HG03135 (cell line): ENCODE data around the gene MYO9A.

Source experiments
- ATAC-seq: cut with Tn5 transposase; IDR thresholded peaks from one replicate; pipeline ENCODE4 v1.9.1; 2021; ENCODE audit warnings: mild to moderate bottlenecking, moderate library complexity; ENCODE audit not compliant: unreplicated experiment

The MYO9A gene

DNA sequence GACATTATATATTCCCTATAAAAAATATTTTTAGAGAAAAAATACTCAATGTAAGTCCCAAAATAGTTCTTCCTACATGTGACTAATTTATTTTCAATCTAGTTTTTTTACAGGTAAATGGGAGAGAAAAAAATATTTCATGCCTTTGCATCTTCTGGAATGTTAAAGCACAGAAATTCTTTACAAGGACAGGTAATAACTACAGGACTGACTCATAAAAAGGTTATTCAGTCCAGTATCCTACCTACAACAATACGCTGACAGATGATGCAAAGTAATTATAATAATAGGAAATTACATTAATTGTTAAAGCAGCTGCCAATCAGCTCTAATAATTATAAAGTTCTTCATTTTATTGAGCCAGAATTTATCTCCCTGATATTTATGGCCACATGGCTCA is 147.5 kb downstream of the MYO9A start:
- no peak for ATAC-seq

- ATAC-seq, result no peak
Measured at GRCh38 chr15:71962537-71962936, 155.4 kb downstream of the MYO9A start.

GRCh38 chr15:71957026-71957425 is 160.9 kb downstream of the MYO9A start:
- no peak for ATAC-seq

GRCh38 chr15:71951134-71951533 is 166.8 kb downstream of the MYO9A start:
- ATAC-seq, result no peak

DNA sequence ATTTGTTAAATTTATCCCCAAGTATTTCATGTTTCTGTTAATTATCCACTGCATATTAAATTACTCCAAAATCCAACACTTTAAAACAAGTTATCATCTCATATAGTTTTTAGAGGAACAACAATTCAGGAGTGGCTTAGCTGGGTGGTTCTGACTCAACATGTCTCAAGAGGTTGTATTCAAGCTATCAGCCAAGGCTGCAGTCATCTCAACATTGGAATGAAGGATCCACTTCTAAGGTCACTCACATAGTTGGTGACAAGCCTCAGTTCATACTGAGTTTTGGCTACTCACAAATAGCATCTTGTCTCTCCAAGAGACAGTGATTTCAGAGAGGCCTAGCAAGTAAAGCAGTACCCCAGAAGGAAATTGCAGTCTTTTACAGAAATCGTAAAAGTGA is 172.9 kb downstream of the MYO9A start:
- ATAC-seq, result no peak

DNA sequence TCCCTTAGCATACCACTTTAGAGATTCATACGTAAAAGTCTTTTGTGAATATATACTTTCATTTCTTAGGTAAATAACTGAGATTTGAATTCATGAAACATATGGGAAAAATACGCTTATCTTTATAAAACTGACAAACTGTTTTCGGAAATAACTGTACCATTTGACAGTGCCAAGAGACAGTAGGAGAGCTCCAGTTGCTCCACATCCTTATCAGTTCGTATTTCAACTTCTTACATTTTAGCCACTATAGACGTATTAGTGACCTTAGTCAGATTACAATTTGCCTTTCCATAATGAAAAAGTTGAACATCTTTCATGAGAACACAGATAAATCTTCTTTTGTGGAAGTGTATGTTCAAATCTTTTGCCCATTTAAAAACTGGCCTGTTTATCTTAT is 174.1 kb downstream of the MYO9A start:
- ATAC-seq, result no peak

DNA sequence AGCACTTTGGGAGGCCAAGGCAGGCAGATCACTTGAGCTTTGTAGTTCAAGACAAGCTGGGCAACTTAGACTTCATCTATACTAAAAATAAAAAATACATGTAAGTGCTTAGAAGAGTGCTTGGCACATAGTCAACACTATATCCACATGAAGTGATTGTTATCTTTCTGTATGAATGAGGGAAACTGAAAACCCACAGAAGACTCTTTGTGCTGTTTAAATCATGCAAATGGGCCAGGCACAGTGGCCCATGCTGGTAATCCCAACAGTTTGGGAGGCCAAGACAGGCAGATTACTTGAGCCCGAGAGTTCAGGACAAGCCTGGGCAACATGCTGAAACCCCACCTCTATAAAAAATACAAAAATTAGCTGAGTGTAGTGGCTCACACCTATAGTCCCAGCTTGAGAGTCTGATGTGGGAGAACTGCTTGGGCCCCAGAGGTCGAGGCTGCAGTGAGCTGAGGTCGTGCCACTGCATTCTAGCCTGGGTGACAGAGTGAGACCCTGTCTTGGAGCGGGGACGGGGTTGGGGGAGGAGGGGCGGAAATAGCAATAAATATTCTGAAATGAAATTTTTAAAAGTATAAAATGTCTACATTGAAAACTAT is 177.9 kb downstream of the MYO9A start:
- no peak for ATAC-seq

DNA sequence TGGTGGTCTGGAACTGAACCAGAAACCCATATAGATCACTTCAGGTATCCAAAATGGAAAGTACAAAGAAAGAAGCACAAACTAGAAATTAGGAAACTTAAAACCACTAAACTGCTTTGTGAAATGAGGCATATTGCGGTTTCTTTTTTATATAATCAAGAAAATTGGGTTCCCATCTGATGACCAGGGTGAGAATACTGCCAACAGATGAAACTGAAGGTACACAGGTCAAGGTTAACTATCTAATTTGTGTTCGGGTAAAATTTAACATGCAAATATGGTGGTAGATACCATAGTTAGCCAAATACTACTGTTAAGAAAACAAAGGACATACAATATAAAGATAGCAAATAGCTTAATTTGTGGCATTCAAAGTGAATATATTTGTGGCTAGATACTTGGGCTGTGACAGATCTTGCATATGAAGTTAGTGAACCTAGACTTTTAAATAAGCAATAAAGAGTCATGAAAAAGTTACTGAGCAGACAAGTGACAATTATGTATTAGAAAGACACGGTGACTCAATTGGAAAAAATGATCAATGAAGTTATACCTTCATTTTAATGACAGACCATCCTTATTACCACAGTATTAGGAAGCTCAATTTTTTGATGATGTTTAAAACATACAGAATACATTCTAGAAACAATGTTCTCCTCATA is 180.2 kb downstream of the MYO9A start:
- no peak for ATAC-seq

DNA sequence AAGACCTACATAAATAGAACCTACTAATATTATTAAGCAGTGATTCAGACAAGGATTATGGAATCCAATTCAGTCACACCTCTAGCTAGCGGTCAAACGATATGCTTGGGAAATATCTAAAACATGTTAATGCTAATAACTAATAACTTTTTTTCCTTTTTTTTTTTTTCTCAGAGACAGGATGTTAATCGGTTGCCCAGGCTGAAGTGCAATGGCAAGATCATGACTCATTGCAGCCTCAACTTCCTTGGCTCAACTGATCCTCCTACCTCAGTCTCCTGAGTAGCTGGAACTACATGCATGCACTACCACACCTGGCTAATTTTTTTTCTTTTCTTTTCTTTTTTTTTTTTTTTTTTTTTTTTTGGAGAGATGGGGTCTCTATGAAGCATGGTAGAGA is 183.5 kb downstream of the MYO9A start:
- ATAC-seq, result no peak

DNA sequence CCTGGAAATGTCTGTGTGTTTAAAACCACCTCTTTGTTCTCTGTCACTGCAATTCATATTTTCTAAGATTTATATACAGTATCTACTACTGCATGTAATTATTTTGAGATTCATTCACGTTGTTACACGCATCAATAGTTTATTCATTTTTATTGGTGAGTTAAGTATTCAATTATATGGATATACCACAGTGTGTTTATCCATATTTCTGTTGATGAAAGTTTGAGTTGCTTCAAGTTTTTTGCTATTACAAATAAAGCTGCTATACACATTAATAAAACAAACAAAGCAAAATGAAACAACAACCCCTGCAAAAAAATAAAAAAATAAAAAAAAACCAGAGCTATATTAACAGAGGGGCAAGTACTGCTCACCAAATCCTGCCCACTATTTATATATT is 185.3 kb downstream of the MYO9A start:
- no peak for ATAC-seq

DNA sequence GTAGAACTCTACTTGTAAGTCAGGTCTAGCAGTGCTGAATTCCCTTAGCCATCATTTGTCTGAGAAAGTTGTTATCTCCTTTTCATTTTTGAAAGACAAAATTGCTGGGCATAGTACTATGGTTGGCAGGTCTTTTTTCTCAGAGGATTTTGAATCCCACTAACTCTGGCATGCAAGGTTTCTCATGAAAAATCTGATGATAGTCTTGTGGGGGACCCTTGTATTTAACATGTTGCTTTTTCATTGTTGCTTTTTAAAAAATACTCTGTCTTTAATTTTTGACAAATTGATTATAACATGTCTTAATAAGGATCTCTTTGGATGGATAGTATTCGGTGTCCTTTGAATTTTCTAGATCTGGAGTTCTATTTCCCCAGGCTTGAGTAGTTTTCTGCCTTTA is 186.7 kb downstream of the MYO9A start:
- no peak for ATAC-seq

DNA sequence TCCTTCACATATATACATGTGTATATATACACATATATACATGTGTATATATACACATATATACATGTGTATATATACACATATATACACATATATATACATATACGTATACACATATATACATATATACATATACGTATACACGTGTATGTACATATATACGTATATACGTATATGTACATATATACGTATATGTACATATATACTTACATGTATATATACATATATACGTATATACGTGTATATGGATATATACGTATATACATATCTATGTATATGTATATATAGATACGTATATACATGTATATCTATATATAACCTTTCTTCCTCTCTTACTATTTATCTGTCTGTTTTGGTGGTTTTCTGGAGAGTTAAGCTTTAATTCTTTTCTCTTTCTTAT is 192.8 kb downstream of the MYO9A start:
- no peak for ATAC-seq

- ATAC-seq, result no peak
Measured at GRCh38 chr15:71921191-71921590, 196.8 kb downstream of the MYO9A start.

DNA sequence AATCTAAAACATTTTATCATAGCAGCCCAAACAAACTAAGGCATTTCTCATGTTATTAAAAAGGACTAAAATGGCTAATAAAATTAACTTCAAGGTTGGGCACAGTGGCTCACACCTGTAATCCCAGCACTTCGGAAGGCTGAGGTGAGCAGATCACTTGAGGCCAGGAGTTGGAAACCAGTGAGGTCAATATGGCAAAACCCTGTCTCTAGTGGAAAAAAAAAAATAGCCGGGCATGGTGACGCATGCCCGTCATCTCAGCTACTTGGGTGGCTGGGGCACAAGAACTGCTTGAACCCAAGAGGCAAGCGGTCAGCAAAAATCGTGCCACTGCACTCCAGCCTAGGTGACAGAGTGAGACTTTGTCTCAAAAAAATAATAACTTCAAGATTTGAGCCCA is 197.4 kb downstream of the MYO9A start:
- ATAC-seq, result no peak

DNA sequence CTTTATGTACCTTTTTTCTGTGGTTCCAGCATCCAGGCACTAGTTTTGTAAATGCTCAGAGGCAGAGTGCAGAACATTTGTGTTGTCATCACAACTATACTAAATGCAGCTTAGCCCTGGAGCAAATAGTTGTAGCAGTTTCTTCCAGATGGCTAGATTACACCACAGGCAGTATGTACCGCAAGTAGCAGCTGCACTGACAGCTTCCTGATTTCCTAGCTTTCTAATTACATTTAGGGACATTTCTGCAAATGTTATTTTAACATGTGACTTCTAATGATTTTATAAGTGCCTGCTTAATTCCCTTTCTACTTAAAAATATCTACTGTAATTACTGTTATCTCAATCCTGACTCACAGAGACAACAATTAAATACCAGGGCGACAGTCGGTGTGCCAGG is 201.1 kb downstream of the MYO9A start:
- no peak for ATAC-seq

GRCh38 chr15:71914092-71914491 is 203.9 kb downstream of the MYO9A start:
- ATAC-seq, result no peak

DNA sequence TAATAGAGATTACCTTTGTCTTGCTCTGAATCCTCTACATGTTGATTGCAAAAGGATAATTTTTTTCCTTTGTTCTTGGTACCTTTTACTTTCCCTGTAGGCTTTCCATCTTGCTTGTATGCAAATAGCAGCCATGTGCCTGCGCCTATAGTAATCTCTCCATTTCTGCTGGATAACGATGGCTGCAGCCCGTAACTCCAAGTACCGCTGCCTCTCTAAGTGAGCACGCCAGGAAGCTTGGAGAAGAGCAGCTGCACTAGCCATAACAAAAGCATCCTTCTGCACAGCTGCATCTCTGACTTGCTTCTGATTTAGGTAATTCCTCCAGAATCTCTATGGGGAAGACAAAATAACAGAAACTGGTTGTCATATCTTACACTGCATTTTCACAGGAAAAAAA is 218.3 kb downstream of the MYO9A start:
- no peak for ATAC-seq

DNA sequence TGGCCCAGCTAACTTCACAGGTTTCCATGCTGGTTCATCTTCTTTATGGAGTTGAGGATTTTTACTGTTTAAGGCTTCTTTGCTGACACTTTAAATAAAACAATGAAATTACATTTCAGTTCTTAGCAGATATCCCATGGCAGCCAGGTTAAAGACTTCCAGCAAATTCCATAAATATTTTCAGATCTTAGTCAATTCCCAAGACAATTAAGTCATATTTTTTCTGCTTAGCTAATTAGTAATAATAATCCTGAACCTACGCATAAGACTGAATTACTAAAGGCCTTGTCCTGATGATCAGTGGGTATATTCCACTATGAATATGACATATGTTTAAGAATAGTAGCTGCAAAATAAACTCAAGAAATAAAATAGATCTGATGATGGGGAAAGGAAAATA is 224.3 kb downstream of the MYO9A start:
- no peak for ATAC-seq

GRCh38 chr15:71892335-71892734 is 225.6 kb downstream of the MYO9A start:
- ATAC-seq, result no peak

- ATAC-seq, result no peak
Measured at GRCh38 chr15:71891026-71891425, 226.9 kb downstream of the MYO9A start.

DNA sequence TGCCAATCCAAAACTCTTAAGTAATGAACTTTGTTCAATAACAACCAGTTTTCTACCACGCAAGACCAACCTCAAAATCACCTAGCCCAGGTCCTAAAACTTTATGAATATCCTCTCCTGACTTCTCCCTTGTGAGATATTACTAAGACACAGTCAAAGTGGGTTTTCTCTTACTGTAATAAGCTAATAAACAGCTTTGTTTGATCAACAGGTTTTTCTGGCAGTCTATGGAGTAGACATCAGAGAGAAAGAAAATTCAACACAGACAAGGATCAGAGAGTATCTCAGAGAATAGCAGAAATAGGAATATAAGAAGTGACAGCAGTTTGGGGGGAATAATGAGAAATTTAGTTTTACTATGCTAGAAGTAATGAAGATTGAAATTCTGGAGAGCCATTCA is 228.0 kb downstream of the MYO9A start:
- no peak for ATAC-seq

- ATAC-seq, result no peak
Measured at GRCh38 chr15:71889385-71889784, 228.6 kb downstream of the MYO9A start.

GRCh38 chr15:71888797-71889196 is 229.2 kb downstream of the MYO9A start:
- no peak for ATAC-seq
